ENCODE measurements around the gene ATP2B2.

GRCh38 chr3:10381336-10381735, 124.0 kb downstream of the ATP2B2 start:
- TF ChIP-seq POLR2AphosphoS2 (conservative IDR thresholded peaks at IDR 0.05; ENCODE audit: low read length) (no peak), CTCF (IDR thresholded peaks at IDR 0.05) (no peak), EP300 (IDR thresholded peaks at IDR 0.05) (no peak), RAD21 (conservative IDR thresholded peaks at IDR 0.05 in 1 of 2, IDR thresholded peaks at IDR 0.05 in 1 of 2) (no peak), FOXS1 (CRISPR knock-in tag; IDR thresholded peaks at IDR 0.05) (no peak)
- TF ChIP-seq, protein P1, sequence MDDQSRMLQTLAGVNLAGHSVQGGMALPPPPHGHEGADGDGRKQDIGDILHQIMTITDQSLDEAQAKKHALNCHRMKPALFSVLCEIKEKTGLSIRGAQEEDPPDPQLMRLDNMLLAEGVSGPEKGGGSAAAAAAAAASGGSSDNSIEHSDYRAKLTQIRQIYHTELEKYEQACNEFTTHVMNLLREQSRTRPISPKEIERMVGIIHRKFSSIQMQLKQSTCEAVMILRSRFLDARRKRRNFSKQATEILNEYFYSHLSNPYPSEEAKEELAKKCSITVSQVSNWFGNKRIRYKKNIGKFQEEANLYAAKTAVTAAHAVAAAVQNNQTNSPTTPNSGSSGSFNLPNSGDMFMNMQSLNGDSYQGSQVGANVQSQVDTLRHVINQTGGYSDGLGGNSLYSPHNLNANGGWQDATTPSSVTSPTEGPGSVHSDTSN (IDR thresholded peaks at IDR 0.05) = no peak
